PC-3 (cell line): ENCODE data around the gene TMCO5A. TPM values are rescaled to one million over a fixed set of nuclear protein-coding genes. Genes with fewer than 3 reads are reported as not detected.

ENCODE experiments used
- ATAC-seq: fragments of 200-7000 bp; cut with Tn5 transposase; 2 replicates; pipeline ENCODE4 v1.9.1; 2020; ENCODE audit warnings: mild to moderate bottlenecking, moderate library complexity
- BruUV-seq: library from RNA; stranded (reverse); fragments of 400-500 nt; replicated peaks from 2 replicates; lab custom pipeline; 2021; lab: Mats Ljungman, UMichigan
- CTCF ChIA-PET: fragments of 300-600 bp; sonication (Branson Sonifier 250); formaldehyde crosslinking; loops from one replicate; lab custom pipeline; 2022; ENCODE audit warnings: antibody characterized with exemption; lab: Charles Lee
- POLR2A ChIA-PET: fragments of 300-600 bp; sonication (Branson Sonifier 250); formaldehyde crosslinking; loops from one replicate; lab custom pipeline; 2022; ENCODE audit warnings: antibody characterized with exemption; ENCODE audit not compliant: unreplicated experiment; lab: Charles Lee
- DNase-seq: peaks from one replicate; pipeline ENCODE4 v3.0.0-alpha.2; 2015
- H2AFZ ChIP-seq: fragments of 300-600 bp; sonication (generic); 2 replicates; pipeline ENCODE4 v1.6.0; 2016; ENCODE audit warnings: antibody characterized with exemption, low read length
- H3F3A ChIP-seq: fragments of 300-600 bp; sonication (generic); one replicate; pipeline ENCODE4 v1.6.0; 2017; ENCODE audit warnings: antibody characterized with exemption, low read length, control low read depth, mild to moderate bottlenecking; ENCODE audit not compliant: unreplicated experiment
- H3K27ac ChIP-seq: fragments of 300-600 bp; sonication (generic); 2 replicates; pipeline ENCODE4 v1.5.1; 2016; ENCODE audit warnings: mild to moderate bottlenecking, low read length
- H3K27me3 ChIP-seq: fragments of 300-600 bp; sonication (generic); 2 replicates; pipeline ENCODE4 v1.6.1; 2016; ENCODE audit warnings: low read length, mixed read lengths
- H3K36me3 ChIP-seq: fragments of 300-600 bp; sonication (generic); 2 replicates; pipeline ENCODE4 v1.6.1; 2016; ENCODE audit warnings: low read depth, mixed run types, low read length, mixed read lengths
- H3K4me1 ChIP-seq: fragments of 300-600 bp; sonication (generic); 2 replicates; pipeline ENCODE4 v1.5.1; 2016; ENCODE audit warnings: low read length; ENCODE audit not compliant: insufficient read depth
- H3K4me2 ChIP-seq: fragments of 300-600 bp; sonication (generic); 2 replicates; pipeline ENCODE4 v1.6.0; 2016; ENCODE audit warnings: low read length
- H3K4me3 ChIP-seq: fragments of 300-600 bp; sonication (generic); 2 replicates; pipeline ENCODE4 v1.5.1; 2016; ENCODE audit warnings: mild to moderate bottlenecking, low read length, mixed read lengths
- H3K79me2 ChIP-seq: fragments of 300-600 bp; sonication (generic); 2 replicates; pipeline ENCODE4 v1.6.1; 2017; ENCODE audit warnings: low read length, mixed read lengths
- H3K9ac ChIP-seq: fragments of 300-600 bp; sonication (generic); 2 replicates; pipeline ENCODE4 v1.6.0; 2016; ENCODE audit warnings: mild to moderate bottlenecking, low read length
- H3K9me2 ChIP-seq: fragments of 300-600 bp; sonication (generic); replicated peaks from 2 replicates; pipeline ENCODE4 v1.6.1; 2016; ENCODE audit warnings: mixed run types, low read length, mixed read lengths
- H3K9me3 ChIP-seq: fragments of 300-600 bp; sonication (generic); 2 replicates; pipeline ENCODE4 v1.6.1; 2016; ENCODE audit warnings: low read length, mixed read lengths
- H4K20me1 ChIP-seq: fragments of 300-600 bp; sonication (generic); 2 replicates; pipeline ENCODE4 v1.6.1; 2016; ENCODE audit warnings: low read length, mixed read lengths
- CTCF ChIP-seq: fragments of 300-600 bp; sonication (generic); conservative IDR thresholded peaks from 2 replicates; pipeline ENCODE4 v1.5.1; 2017; ENCODE audit warnings: antibody characterized with exemption, low read depth, mild to moderate bottlenecking, low read length
- EZH2 ChIP-seq: fragments of 300-600 bp; sonication (generic); IDR thresholded peaks from one replicate; pipeline ENCODE4 v1.6.1; 2017; ENCODE audit warnings: antibody characterized with exemption, mild to moderate bottlenecking, low read length; ENCODE audit not compliant: unreplicated experiment
- EZH2phosphoT487 ChIP-seq: fragments of 300-600 bp; sonication (generic); IDR thresholded peaks from 2 replicates; pipeline ENCODE4 v1.6.1; 2018; ENCODE audit warnings: mild to moderate bottlenecking, antibody characterized with exemption, low read length, borderline replicate concordance
- intact Hi-C: fragments of 100-400 bp; cut with micrococcal nuclease; formaldehyde crosslinking; loops from 2 replicates; pipeline ENCODE4 v1.9.0; 2023
- total RNA-seq: library from RNA; depleted of rRNA; stranded (reverse); fragments of >200 nt; gene quantifications from 2 replicates; pipeline ENCODE4 v1.2.3, GENCODE V29; 2014

TMCO5A gene
- total RNA-seq, 1 experiment from 2014 or later: not detected

DNA sequence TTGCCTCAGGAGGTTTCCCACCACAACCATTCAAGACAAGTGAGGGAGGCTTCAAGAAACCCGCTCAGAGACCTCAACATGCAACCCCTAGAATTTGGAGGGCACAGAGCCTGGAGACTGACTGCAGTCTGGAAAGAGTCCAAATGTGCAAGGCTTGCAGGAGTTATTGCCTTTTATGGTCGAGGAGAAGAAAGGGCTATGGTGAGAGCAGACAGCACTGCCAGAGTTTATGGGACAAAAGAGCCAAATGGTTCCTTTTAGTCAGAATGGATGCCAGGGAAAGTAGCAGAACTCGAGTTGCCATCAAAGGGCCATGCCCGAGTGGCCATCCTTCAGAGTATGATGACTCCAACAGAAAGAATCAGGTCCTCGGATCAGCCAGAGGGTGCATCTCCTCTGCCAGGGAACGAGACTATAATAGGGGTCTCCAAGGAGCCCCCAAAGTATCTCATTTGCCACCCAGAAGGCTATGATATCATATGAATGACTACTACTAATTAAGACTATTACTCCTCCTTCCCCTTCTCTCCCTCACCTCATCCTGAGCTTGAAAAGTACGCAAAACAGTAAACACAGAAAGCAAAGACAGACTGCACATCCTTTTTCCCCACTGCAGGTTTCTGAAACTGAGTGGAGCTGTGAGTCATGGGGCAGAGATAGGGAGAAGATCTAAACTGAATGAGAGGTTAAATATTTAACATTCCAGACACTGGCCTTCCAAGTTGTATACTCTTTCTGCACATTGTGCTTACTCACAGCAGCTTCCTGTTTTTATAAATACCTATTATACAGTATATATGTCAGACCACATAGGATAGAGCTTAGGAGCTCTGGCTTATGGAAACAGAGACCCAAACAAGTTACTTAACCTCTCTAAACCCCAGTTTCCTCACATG is 33.9 kb upstream of the TMCO5A start:
- CTCF ChIA-PET: interaction anchor here (1.1 kb wide), 1 partner anchor 9 kb away, joined by 6 read pairs; no protein-coding TSS in a partner anchor
- Histone ChIP-seq H3K27ac (peak overlapping the region; percentile 9), H3K9ac (no peak overlapping the region), H3F3A (no peaks in the 10 kb centered on the region), H4K20me1 (no peaks in the 10 kb centered on the region), H3K4me3 (peak overlapping the region; percentile 39; the same call in 1 of the 2 replicates), H3K36me3 (no peaks in the 10 kb centered on the region), H3K4me2 (peak overlapping the region; percentile 57), H3K4me1 (peaks cover 48% of the 10 kb centered on the region), H3K79me2 (no peaks in the 10 kb centered on the region), H3K9me2 (no peaks in the 10 kb centered on the region), H3K9me3 (no peaks in the 10 kb centered on the region), H3K27me3 (no peaks in the 10 kb centered on the region), H2AFZ (peak overlapping the region; percentile 37; the same call in 1 of the 2 replicates)
- ATAC-seq: peak; percentile 85
- no TSS peak for BruUV-seq
- no peak for TF ChIP-seq CTCF
- no peak for TF ChIP-seq EZH2
- no peak for TF ChIP-seq EZH2phosphoT487
- peak; percentile 87 for DNase-seq
- POLR2A ChIA-PET: no interaction called here
- intact Hi-C loops: no loop called here

DNA sequence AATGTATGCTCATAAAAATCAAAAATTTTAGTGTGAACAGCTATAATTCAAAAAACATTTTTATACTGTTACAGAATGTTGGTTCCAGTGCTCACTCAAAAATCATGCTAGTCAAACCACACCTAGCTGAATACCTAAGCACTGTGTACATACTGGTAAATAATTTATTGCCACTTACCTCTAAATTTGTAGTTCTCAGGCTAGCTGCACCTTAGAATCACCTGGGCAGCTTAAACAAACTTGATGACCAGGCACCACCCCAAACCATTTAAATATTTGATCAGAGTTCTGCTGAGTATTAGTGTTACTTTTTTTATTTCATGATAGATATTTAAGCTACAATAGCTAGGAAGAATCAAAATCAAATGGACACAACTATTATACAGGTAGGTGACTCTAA is 32.3 kb upstream of the TMCO5A start:
- Histone ChIP-seq H3K4me1 (peaks cover 54% of the 10 kb centered on the region), H4K20me1 (no peaks in the 10 kb centered on the region), H3K27me3 (no peaks in the 10 kb centered on the region), H3K79me2 (no peaks in the 10 kb centered on the region), H3K36me3 (no peaks in the 10 kb centered on the region), H3K9me2 (no peaks in the 10 kb centered on the region), H3F3A (no peaks in the 10 kb centered on the region), H3K9me3 (no peaks in the 10 kb centered on the region), H2AFZ (no peak overlapping the region), H3K9ac (no peak overlapping the region), H3K4me3 (no peak overlapping the region), H3K4me2 (peak overlapping the region; percentile 57), H3K27ac (no peak overlapping the region)
- intact Hi-C loops: no loop called here
- no TSS peak for BruUV-seq
- ChIA-PET POLR2A (interaction anchor here (0.6 kb wide), 1 partner anchor 91 kb away, joined by 3 read pairs; no protein-coding TSS in a partner anchor), CTCF (no interaction called here)
- DNase-seq: peak; percentile 46
- no peak for TF ChIP-seq EZH2phosphoT487
- TF ChIP-seq EZH2: no peak
- TF ChIP-seq CTCF: no peak
- peak; percentile 27; the same call in 1 of the 2 replicates for ATAC-seq
